ENCODE results near the gene MKRN2. TPM values are rescaled to one million over a fixed set of nuclear protein-coding genes. Genes with fewer than 3 reads are reported as not detected.
A peak's percentile ranks its signal among the peaks of the same experiment; 100 is the strongest.

MKRN2 gene
- total and polyA plus RNA-seq, 2 of the 4 experiments (the other 2 are of a cell fraction), result 44.4 to 65.6 TPM

DNA sequence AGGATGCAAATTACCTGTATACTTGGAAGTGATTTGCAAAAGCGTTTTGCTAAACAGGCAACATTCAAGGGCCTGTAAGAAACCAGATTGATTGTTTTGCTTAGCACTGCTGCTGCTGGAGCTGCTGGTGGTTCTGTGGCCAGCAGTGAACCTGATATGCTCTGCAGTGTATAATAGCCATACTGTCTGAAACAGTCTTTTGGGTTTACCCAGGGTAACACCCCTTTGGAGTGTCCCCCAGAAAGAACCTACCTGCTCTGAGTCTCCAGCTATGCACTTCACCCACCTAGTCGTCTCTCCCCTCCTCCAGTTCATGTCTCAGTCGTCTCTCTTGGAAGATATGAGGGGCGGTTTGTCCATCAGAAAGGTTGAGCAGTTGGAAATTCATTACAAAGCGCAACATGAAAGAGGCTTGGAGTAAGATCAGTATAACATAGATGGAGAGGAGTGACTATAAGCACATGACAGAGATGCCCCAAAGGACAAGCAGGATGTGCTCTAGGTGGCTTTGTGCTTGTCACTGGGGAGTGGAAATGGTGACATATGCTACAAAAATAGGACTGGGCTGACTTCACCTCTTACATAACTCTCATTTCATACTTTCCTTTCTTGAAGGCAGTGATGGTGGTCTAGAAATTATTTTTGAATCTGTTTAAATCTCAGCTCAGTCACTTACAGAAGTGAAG is 3.8 kb downstream of the MKRN2 start:
- no peak for TF ChIP-seq FOS (IDR thresholded peaks at IDR 0.05; ENCODE audit: low read depth, low read length)
- TF ChIP-seq, protein P1, sequence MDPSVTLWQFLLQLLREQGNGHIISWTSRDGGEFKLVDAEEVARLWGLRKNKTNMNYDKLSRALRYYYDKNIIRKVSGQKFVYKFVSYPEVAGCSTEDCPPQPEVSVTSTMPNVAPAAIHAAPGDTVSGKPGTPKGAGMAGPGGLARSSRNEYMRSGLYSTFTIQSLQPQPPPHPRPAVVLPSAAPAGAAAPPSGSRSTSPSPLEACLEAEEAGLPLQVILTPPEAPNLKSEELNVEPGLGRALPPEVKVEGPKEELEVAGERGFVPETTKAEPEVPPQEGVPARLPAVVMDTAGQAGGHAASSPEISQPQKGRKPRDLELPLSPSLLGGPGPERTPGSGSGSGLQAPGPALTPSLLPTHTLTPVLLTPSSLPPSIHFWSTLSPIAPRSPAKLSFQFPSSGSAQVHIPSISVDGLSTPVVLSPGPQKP (IDR thresholded peaks at IDR 0.05; ENCODE audit: borderline replicate concordance, low read depth, low read length), result no peak
- TF ChIP-seq SMC3 (IDR thresholded peaks at IDR 0.05; ENCODE audit: low read depth, low read length), result no peak
- TF ChIP-seq MXI1 (IDR thresholded peaks at IDR 0.05; ENCODE audit: borderline replicate concordance, low read depth, low read length), result no peak
- TF ChIP-seq CHD1 (IDR thresholded peaks at IDR 0.05; ENCODE audit: low read depth, low read length), result no peak
- TF ChIP-seq RAD21 (IDR thresholded peaks at IDR 0.05; ENCODE audit: low read length), result no peak
- no peak for TF ChIP-seq MAZ (IDR thresholded peaks at IDR 0.05; ENCODE audit: borderline replicate concordance, low read depth, low read length)
- no peak for TF ChIP-seq MAFK (IDR thresholded peaks at IDR 0.05; ENCODE audit: low read depth, low read length)
- dilution Hi-C loops (cut with HindIII; ENCODE audit: low sequenced_read_pairs, unreplicated experiment), result no loop called here
- Histone ChIP-seq H4K91ac (ENCODE audit: insufficient read depth, low read depth, low read length) (no peak overlapping the region), H3K9ac (ENCODE audit: low read depth, low read length) (no peak overlapping the region), H3K79me1 (ENCODE audit: low read depth in 1 of 2, low read length in 2 of 2) (peaks cover 6 to 63% of the 10 kb centered on the region in 2 experiments; a peak in 3 of 4 replicates), H3K4me1 (ENCODE audit: control insufficient read depth, insufficient read depth, low read length) (peaks cover 10% of the 10 kb centered on the region), H3K4ac (ENCODE audit: low read depth, low read length) (no peak overlapping the region), H3K4me3 (ENCODE audit: insufficient read depth, low read depth, low read length) (no peak overlapping the region), H4K5ac (ENCODE audit: low read depth, low read length) (no peak overlapping the region), H3K4me2 (ENCODE audit: low read depth, low read length) (no peak overlapping the region), H4K8ac (ENCODE audit: low read depth in 2 of 2, low read length in 2 of 2) (no peak overlapping the region), H2BK15ac (ENCODE audit: low read depth, low read length) (no peak overlapping the region), H3K27ac (ENCODE audit: insufficient read depth, low read length) (no peak overlapping the region), H3K23ac (ENCODE audit: low read depth, low read length) (0 out of 2 replicates have a peak overlapping the region, but pooled peaks have one; percentile 0), H2AK9ac (replicated peaks; ENCODE audit: low read depth, low read length, poor library complexity) (no peak overlapping the region), H3K9me3 (ENCODE audit: control insufficient read depth, insufficient read depth, low read length) (no peaks in the 10 kb centered on the region), H3K9me1 (ENCODE audit: insufficient read depth, low read length) (peaks cover 15% of the 10 kb centered on the region), H2BK5ac (ENCODE audit: low read depth, low read length, poor library complexity, severe bottlenecking) (no peak overlapping the region), H4K20me1 (ENCODE audit: insufficient read depth, low read length) (peaks cover 73% of the 10 kb centered on the region), H3K27me3 (ENCODE audit: control insufficient read depth, insufficient read depth, low read length) (no peaks in the 10 kb centered on the region), H2BK120ac (ENCODE audit: low read depth, low read length) (no peak overlapping the region), H3K56ac (ENCODE audit: extremely low read depth, insufficient read depth, low read length) (no peak overlapping the region), H3K14ac (replicated peaks; ENCODE audit: low read depth, low read length) (no peak overlapping the region), H2AFZ (replicated peaks; ENCODE audit: low read length, poor library complexity) (no peak overlapping the region), H2BK20ac (ENCODE audit: low read depth, low read length) (no peak overlapping the region; the same call in 1 of the 2 replicates), H2AK5ac (ENCODE audit: low read depth, low read length) (no peak overlapping the region), H3K36me3 (ENCODE audit: control insufficient read depth, insufficient read depth, low read length) (no peaks in the 10 kb centered on the region), H3K18ac (ENCODE audit: low read depth, low read length) (no peak overlapping the region)
- CTCF ChIA-PET, result no interaction called here
- POLR2A ChIA-PET (ENCODE audit: unreplicated experiment), result no interaction called here
- in situ Hi-C loops (cut with MboI; ENCODE audit: low sequenced_read_pairs), result no loop called here
- BruUV-seq (replicated peaks), result no TSS peak
- ATAC-seq (ENCODE audit: low read depth) (no peak), DNase-seq (no peak)
- no CpG with 5 or more reads among the region's 5 CpGs for WGBS, 2 experiments (ENCODE audit: extremely low coverage in 2 of 2, insufficient read length in 1 of 2)
- intact Hi-C loops (cut with micrococcal nuclease), result no loop called here

All from IMR-90 (cell line).